GM18858 (cell line): ENCODE data around the gene CYFIP1.

Source experiments
- ATAC-seq: cut with Tn5 transposase; IDR thresholded peaks from one replicate; pipeline ENCODE4 v1.9.1; 2021; ENCODE audit not compliant: unreplicated experiment

CYFIP1 gene

DNA sequence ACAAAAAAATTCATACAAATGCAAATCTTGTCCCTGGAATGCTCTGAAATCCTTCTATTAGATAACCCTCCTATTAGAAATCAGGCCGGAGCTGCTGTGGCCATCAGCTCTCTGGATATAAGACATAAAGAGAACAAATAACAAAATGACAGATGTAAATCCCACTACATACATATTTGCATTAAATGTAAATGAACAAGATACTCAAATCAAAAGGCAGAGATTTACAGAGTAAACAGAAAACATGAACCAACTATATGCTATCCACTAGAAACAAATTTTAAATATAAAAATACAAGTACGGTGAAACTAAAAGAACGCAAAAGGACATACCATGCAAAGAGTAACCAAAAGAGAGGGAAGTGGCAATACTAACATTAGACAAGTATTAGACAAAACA, 10.7 kb downstream of the CYFIP1 start:
- no peak for ATAC-seq

DNA sequence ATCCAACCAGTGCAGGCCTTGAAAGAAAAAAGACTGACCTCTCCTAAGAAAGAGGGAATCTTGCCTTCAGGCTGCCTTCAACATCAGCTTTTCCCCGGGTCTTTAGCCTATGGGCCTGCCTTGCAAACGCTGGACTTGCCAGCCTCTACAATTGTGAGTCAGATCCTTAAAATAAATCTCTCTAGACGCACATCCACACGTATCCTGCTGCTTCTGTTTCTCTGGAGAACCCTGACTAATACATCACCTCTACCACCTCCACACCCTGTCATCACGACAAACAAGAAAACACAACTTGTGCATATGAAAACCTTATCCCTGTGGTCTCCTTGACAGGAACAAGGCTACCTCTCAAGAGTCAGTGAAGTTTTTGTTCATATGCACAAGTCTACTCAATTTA, 11.8 kb downstream of the CYFIP1 start:
- ATAC-seq: no peak

DNA sequence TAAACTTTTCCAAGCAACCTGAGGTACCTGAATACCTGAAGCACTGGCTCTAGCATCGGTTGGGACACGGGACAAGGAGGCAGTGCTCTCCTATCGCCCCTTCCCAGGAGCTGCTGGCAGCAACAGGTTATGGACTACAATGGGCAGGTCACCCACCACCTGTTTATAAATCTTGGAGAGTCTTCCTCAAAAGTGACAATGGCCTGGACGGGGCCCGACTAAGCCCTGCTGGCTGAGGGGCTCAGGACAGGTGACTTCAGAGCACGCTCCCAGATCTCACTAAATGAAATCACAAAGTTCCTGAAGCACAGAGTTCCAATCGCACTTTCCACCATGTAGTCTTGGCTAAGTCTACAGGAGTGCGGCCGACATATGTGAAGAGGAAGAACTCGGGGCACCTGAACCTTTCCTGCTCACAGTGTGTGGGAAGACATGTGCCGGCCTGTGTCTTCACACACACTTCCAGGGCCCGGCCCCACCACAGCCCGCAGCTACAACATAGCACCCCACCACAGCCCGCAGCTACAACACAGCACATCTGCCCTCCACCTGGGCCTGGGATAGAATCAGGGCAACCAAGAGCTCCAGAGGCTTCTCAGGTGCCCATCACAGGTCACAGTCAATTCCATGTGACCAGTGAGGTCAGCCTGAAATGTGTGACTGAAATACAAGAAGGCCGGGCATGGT, 12.9 kb downstream of the CYFIP1 start:
- ATAC-seq: no peak

DNA sequence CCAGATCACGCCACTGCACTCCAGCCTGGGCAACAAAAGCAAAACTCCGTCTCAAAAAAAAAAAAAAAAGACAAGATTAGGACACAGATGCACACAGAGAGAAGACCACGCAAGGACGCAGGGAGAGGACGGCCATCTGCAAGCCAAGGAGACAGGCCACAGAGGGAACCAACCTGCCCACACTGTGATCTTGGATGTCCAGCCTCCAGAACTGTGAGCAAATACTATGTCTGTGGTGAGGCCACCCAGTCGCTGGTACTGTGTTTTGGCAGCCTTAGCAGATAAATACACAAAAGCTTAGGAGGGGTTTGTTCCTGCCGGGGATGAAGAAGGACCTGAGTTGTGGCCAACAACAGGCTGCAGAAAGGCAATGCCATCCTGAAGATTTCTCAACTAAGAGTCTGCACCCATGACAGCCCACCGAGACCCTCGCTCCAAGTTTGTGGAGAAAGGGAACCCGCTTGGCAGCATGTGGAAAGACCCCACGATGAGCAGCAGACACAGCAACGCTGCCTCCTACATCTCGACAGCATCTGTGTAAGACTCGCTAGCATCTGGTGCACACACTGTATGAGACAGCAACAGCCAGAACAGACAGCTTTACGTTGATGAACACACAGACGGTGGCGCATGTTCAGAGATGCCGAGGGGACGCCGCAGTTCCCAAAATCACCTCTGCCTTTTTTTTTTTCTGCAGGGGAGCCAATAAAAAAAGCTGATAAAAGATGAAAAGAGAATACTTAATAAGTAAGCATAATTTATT, 13.7 kb downstream of the CYFIP1 start:
- ATAC-seq: no peak

DNA sequence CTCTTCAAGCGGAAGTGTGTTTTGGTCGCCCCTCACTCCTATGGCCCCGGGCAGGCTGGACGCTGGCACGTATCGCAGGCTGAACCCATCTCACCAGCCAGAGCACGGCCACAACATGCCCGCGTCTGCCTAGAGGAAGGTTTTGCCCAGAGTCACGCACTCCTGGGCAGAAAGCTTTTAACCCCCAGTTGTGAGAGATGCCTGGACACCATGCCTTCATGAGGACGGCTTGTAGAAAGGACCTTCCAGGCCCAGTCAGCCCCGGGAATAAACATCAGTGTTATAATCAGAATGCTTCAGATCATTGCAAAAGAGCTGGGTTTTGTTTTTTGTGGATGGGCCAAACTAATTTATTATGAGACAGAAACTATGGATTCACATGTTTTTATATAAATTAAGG, 16.5 kb downstream of the CYFIP1 start:
- no peak for ATAC-seq

DNA sequence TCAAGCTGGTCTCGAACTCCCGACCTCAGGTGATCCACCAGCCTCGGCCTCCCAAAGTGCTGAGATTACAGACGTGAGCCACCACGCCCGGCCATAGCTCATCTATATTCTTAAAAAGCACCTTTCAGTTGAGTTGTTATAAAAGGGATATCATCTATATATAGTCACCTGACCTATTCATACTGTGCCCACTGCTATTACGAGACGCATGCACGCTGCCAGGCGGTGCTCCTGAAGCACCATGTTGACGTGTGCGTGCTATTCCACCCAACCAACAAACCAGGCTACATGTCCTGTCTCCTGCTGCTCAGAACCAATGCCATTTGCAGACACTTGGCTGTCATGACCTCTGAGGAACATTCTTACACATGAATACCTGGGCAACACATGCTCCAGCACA, 17.6 kb downstream of the CYFIP1 start:
- ATAC-seq: no peak

DNA sequence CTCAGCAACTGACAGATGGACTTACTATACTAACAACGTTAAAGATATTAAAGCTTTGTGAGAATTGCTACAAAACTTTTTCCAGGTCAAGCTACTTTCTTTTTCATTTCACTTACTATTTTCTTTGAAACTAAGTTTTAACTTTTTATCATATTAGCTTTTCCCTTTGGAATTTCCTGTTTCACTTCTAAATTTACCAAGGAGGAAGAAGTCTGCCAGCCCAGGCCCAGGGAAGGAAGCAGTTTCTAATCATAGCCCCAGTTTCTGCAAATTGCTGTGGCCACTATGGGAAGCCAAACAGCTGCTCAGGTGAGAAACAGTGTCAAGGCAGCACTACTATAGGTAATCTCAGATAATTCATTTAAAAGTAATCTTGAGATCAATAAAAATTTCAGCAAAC, 18.4 kb downstream of the CYFIP1 start:
- no peak for ATAC-seq

DNA sequence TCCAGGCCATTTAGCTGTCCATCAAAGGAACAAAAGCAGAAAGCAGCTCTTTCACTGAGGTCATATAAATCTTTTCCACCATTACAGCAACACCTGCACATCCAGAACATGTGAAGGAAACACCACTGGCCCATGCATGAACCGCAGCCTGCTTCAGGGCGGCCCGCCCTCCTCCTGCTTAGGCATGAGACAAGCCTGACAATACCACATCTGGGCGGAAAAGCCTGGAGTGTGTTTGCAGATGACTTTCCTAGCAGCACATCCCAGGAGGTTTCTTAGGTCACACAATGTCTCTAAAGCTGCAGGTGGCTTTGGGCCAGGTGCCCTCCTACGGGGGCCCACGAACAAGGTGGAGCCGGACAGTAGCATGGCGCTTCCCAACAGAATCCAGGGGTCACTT, 19.6 kb downstream of the CYFIP1 start:
- ATAC-seq: no peak

DNA sequence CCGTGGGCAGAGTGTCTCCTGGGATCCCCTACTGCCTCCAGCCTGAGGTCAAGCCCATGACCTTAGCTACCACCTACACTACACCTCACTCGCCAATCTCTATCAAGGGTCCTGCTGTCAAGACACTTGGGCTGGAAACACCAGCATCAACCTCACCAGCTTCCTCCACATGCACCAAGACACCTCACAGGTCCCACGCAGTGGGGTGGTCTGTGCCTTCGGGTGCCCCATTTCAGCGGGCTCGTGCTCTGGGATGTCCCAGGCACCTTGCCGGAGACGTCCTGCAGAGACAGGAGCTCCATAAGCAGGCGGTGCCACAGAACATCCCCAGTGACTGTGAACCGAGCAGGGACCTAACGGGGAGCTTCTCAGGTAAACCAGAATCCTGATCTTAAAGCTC, 20.0 kb downstream of the CYFIP1 start:
- no peak for ATAC-seq

DNA sequence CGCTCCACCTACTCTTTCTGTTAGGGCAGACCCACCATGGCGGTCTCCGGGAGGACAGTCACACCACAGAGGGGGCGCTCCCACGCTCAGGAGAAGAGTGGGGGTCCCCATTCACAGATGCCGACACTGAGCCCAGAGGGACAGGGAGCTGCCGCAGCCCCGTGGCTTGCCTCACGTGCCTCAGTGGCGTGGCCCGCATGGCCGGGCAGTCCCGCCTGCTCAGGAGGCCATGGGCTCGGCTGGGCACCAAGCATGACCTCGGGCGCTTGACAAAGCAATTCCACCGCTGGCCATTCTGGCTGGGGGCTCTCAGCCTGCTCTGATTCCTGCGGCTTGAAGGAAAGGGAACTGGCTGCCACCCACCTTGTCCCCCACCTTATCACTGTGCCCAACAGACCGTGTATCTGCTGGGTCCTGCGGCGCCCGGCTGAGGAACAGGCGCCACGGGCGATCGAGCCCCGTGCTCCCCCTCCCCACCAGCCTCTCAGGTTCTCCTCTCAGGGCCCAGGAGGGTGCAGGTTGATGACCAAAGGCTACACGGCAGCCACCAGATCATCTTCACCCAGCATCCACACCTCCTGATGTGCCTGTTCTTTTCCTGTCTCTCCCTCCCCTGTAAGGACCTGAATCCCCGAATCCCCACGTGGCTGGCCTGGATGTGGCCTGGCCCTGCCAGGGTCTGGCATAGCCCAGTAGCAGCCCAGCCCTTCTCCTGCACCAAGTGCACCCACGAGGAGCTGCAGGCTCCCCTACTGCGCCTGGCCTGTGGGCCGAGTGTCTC, 20.7 kb downstream of the CYFIP1 start:
- ATAC-seq: no peak

DNA sequence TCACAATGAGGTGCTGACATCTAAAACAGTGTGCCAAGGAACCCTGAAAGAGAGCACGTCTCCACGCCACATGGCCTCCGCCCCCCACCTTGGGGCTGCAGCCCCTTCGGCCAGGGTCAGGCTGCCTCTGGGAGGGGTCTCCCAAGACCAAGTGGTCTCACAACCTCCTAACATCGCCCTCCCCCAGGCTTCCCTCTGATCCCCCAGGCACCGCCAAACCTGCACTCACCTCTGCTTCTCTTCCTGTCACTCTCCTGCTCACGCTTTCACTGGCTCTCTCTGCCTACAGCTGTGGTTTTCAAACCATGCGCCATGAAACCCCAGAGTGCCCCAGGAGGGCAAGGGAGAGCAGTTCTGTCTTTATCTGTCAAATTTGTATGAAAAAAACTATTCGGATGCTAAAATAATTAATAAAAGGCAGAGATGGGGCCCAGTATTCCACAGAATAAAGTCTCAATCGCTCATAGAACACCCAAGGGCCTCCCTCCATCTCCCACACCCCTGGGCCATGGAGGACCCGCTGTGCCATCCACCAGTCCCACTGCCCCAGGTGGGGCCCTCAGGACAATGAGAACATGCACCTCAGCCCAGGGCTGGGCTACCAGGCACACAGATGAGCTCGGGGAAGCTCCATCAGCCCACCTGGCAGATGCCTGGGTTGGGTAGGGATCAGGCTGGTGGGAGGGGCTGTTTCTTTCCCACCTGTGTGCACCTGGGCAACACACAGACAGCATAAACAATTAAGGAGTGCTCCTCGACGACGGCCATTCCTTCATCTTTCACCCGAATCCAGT, 21.5 kb downstream of the CYFIP1 start:
- ATAC-seq: no peak

DNA sequence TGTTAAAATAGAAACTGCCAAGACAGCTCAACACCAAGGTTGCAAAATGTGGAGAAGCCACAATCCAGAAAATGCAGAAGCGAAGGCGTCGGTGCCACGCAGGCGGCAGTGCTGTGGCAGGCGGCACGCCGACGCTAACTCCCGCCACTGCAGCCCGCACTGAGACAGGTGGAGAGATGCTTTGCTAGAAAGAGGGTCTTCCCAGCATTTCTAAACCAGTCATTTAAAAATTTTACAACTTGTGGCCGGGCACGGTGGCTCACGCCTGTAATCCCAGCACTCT, 23.2 kb downstream of the CYFIP1 start:
- no peak for ATAC-seq

DNA sequence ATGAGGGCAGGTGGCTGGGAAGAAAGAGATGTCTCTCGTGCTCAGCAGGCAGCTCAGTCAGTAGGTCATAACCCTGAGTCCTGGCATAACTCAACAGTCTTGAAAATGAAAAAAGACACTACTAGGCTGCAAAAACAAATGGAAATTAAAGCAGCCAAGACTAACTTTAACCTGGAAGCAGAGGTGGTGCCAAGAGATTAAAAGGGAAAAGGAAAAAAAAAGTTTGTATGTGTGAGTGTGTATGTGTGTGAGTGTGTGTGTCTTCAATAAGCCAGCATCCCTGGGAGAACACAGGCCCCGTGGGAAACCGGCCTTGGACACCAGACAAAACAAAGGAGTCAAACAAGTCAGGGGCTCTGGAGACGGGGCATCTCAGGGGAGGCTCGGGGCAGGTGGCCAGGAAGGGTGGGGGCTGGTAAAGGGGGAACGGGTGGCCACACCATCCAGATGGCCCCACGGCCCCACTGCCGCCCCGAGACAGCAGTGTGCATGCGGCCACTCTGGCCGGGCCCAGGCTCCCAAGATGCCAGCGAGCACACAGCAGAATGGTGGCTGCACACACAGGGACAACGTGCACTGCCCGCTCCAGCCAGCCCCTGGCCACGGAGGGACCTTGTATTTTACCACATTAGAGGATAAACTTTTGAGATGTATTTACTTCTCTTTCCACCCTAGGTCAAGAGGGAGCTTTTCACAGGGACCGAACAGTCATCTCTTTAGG, 23.8 kb downstream of the CYFIP1 start:
- ATAC-seq: no peak

DNA sequence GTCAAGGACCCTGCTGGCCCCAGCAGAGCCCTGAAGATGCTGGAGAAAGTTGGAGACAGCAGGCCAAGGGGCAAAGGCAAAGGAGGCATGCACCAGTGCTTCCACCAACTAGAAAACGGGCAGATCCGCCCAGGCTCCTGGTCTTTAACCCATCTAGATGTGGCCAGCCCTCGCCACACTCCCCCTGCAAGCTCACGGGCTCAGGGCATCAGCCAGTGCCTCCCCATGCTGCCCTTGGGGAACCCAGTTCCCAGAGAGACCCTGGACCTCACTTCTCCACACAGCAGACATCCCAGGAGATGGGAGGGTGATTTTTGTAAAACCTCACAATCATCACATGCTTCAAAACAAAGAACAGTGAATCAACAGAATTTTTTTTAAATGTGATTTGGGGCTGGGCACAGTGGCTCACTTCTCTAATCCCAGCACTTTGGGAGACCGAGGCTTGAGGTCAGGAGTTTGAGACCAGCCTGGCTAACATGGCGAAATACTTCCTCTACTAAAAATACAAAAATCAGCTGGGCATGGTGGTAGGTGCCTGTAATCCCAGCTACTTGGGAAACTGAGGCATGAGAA, 24.5 kb downstream of the CYFIP1 start:
- ATAC-seq: no peak

DNA sequence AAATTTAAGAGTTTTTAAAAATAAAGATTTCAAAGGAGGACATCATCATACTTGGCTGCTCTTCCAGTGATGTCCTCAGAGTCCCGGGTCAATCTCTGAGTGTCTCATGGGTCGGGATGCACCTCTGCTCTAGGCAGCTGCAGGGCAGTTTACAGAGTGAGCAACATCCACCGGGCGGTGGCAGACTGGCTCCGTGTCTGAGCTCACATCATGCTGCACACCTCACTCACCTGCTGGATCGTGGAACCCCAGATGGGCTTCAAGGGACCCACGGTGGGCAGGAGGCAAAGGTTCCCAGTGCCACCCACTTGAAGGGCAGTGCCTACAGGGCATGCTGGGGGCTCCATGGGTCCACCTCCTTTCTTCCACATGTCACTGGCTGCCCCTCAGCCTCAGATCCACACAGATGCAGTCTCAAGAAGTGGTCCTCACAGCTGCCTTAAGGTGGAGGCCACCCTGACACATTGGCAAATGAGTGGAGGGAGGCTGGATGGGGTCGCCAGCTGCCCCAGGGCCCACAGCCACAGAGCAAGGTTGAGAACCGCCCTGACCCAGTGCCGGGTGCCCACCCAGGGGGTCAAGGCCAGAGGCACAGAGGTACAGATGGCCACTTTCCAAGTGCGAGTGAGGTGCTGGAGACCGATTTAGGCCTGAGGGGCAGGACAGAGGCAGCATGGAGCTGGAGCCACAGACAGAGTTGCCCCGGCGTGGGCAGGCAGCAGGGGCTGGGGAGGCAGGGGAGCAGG, 25.2 kb downstream of the CYFIP1 start:
- no peak for ATAC-seq

DNA sequence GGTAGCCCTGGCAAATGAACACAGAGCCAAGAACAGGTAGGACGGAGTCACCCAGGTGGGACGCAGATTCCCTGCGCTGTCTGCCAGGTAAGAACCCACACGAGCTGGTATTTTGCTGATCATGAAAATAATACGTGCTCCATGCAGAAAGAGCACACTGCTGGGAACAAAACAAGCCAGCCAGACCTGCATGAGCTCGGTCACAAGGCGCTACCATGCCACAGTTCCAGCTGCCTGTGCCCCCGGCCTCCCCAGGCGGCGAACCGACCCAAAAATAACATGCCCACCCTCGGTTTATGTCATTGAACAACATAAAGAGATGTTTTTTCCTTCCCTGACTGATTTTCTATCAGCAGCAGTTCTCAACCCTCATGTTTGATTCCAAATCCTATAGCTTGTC, 25.8 kb downstream of the CYFIP1 start:
- no peak for ATAC-seq

DNA sequence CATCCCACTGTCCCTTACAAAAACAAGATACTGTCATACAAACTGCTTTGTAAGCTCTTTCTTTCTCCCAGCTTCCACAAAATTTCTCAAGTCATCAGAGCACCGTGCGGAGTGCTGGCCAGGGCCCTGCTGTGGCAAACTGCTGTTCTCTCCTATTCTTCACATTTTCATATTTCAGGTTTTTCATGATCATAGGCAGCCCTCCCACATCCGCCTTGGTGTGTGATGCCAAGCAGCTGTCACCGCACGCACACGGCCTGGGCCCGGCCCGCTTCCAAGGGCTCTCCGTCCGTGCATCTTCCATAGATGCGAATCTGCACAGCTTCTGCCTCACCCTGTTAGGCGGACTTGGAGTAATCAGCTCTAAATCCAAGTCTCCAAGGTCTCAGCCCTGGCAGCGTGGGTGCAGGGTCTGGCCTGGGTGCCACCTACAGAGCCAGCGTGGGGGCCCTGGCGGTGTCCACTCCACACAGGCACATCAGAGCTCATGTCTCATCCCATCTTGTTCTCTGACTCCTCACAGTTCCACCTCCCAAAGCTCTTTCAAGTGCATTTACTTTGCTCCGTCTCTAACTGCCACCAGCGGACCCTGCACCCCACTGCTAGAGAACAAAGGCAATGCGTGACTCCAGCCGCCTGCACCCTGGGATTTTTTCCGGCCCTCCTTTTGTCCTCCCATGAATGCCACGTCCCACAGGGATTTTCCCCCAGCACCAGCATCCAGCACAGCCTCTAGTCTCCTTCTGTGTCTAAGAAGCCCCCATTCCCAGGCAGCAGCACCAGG, 27.2 kb downstream of the CYFIP1 start:
- ATAC-seq: no peak

DNA sequence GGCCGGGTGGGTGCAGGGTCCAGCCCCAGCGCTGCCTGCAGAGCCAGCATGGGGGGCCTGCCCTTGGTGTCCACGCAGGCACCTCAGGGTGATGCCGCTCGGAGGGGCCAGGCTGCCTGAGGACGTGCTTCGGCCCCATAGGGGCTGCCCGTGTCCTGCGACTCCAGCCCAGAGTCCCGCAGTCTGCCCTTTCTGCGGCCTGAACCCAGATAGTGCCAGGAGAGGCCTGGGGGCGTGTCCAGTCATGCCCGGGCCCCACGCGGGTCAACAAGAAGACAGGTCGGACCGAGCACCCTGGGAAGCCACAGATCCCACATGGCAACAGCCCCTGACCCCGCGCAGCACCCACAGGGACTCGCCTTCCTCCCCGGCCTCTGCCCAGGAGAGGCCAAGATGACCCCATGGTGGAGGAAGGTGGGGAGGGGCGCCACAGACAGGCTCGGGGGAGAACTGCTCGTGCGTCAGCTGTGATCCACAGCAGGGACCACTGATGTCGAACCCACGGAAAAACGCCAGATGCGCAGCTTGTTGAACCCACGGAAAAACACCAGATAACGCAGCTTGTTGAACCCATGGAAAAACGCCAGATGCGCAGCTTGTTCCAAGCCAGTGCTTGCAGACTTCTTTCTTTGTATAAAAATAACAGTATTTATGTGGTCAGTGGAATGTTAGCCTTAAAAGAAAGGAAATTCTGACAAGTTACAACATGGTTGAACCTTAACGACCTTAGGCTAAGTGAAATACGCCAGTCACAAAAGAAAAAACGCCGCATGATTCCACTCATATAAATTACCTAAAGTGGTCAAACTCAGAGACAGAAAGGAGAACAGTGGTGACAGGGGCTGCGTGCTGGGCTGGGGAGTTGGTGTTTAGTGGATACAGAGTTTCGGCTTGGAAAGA, 28.5 kb downstream of the CYFIP1 start:
- ATAC-seq: no peak
